Adrenal gland (tissue), 12 donors: ENCODE results near the gene GPRASP2. TPM values are rescaled to one million over a fixed set of nuclear protein-coding genes. Genes with fewer than 3 reads are reported as not detected.

Source experiments
- DNase-seq, 7 donors: peaks; one replicate each; pipeline ENCODE4 v3.0.0-alpha.2; 2019 to 2020
- H3K27ac ChIP-seq, 5 donors: fragments of 200-600 bp; sonication (generic) in 4 of 5; 1 replicate in 3 of 5; 2 replicates in 2 of 5; pipeline versions ENCODE4 v1.5.1 to v1.8.0; 2016 to 2020; ENCODE audit warnings: mild to moderate bottlenecking in 1 of 5
- H3K27me3 ChIP-seq: fragments of 200-600 bp; 2 replicates; pipeline ENCODE4 v1.8.0; 2021
- H3K36me3 ChIP-seq, 2 donors: fragments of 200-600 bp; replicated peaks in 1 of 2; 1 replicate in 1 of 2; 2 replicates in 1 of 2; pipeline versions ENCODE4 v1.5.1 to v1.8.0; 2018 to 2022
- H3K4me1 ChIP-seq, 2 donors: fragments of 200-600 bp; replicated peaks in 1 of 2; 1 replicate in 1 of 2; 2 replicates in 1 of 2; pipeline versions ENCODE4 v1.5.1 to v1.8.0; 2018 to 2021
- H3K4me3 ChIP-seq, 4 donors: fragments of 200-600 bp; sonication (generic) in 3 of 4; one replicate each; pipeline ENCODE4 v1.5.1; 2016 to 2018
- H3K9me3 ChIP-seq, 3 donors: fragments of 200-600 bp; sonication (generic) in 1 of 3; replicated peaks in 1 of 3; 1 replicate in 2 of 3; 2 replicates in 1 of 3; pipeline versions ENCODE4 v1.5.1 to v1.8.0; 2016 to 2021
- POLR2A ChIP-seq, 2 donors: fragments of 450-650 bp; IDR thresholded peaks; one replicate each; pipeline ENCODE4 v1.6.1; 2017; ENCODE audit warnings: antibody characterized with exemption in 2 of 2, mild to moderate bottlenecking in 2 of 2, moderate library complexity in 1 of 2
- WGBS, 4 donors: extraction: QIAGEN DNeasy Blood & Tissue Kit in 2 of 4; methylation state at CpG; one replicate each; pipeline versions ENCODE4 v1.1.5 to v1.1.7; 2013 to 2017; 5-methylcytosine and 5-hydroxymethylcytosine counted together
- intact Hi-C, 2 donors: fragments of 100-400 bp; cut with DNase I; formaldehyde crosslinking; loops; one replicate each; pipeline versions ENCODE4 v1.14.1 to v1.15.0; 2022 to 2023
- polyA plus RNA-seq, 3 donors: library from polyadenylated mRNA; stranded (reverse); fragments of 200-250 nt in 2 of 3; fragments of 350-450 nt in 1 of 3; fragmentation: Illumina TruSeq in 1 of 3; extraction: RNeasy Lipid Tissue Mini Kit (QIAGEN cat#74804) in 1 of 3; gene quantifications; one replicate each; pipeline ENCODE4 v1.2.3, GENCODE V29; 2013 to 2014
- total RNA-seq, 9 donors: library from RNA; depleted of rRNA in 4 of 9; stranded (reverse); fragments of >200 nt in 4 of 9; fragments of 120-200 nt in 1 of 9; fragmentation: NEBNext Ultra II Directional in 1 of 9; extraction: Animal tissue kit (Norgen Biotek cat#: 25700) in 1 of 9; gene quantifications; one replicate each; pipeline versions ENCODE4 v1.1.0 to v1.2.4, GENCODE V29; 2013 to 2023
- TF ChIP-seq, protein P1 (sequence below), 6 experiments: fragments of 450-650 bp in 4 of 6; fragments of 200-600 bp in 2 of 6; sonication (generic) in 1 of 6; IDR thresholded peaks; 1 replicate in 5 of 6; 2 replicates in 1 of 6; pipeline versions ENCODE4 v1.5.1 to v1.8.0; 2016 to 2021; ENCODE audit warnings: antibody characterized with exemption in 6 of 6, mild to moderate bottlenecking in 2 of 6, moderate library complexity in 1 of 6
- donor health status: healthy with polysubstance abuse.
- donor health status: Bipolar disorder and iron deficiency.
- donor health status: DM: yes; HTN: yes; CAD: no.
- donor health status: DM: no; HTN: no; CAD: no.
- donor health status: DM: no; HTN: no; CAD: no.
- donor health status: DM: yes; HTN: yes; CAD: no.

Gene GPRASP2
- total and polyA plus RNA-seq, 12 donors = 6.9 to 58.9 (median 20.7) TPM

DNA sequence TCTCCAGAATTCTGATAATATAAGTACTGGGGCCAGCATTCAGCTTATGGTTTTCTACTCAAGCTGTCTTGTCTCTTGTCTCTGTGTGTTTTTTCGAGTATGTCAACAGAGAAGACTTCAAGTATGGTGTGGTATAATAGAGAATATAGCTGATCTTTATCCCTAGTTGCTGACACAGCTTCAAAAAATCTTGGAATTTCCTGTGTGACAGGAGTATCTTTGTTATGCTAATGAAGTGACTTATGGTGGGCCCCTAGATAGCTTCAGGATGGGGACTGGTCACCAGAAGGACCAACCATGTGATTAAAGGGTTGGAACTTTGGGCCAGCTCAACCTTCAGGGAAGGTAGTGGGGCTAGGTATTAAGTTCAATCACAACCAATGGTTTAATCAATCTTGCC lies 11.2 kb downstream of the GPRASP2 start:
- 48 to 100% (median 74%) methylated on average over 1 of the region's 1 CpG for WGBS, 4 donors
- no peaks in the 10 kb centered on the region for H3K36me3 ChIP-seq
- no peaks in the 10 kb centered on the region for H3K27me3 ChIP-seq
- H3K27ac ChIP-seq = no peak overlapping the region
- no peak for DNase-seq
- no peaks in the 10 kb centered on the region for H3K9me3 ChIP-seq
- H3K4me1 ChIP-seq = no peaks in the 10 kb centered on the region
- H3K4me3 ChIP-seq = no peak overlapping the region
- TF ChIP-seq, protein P1, sequence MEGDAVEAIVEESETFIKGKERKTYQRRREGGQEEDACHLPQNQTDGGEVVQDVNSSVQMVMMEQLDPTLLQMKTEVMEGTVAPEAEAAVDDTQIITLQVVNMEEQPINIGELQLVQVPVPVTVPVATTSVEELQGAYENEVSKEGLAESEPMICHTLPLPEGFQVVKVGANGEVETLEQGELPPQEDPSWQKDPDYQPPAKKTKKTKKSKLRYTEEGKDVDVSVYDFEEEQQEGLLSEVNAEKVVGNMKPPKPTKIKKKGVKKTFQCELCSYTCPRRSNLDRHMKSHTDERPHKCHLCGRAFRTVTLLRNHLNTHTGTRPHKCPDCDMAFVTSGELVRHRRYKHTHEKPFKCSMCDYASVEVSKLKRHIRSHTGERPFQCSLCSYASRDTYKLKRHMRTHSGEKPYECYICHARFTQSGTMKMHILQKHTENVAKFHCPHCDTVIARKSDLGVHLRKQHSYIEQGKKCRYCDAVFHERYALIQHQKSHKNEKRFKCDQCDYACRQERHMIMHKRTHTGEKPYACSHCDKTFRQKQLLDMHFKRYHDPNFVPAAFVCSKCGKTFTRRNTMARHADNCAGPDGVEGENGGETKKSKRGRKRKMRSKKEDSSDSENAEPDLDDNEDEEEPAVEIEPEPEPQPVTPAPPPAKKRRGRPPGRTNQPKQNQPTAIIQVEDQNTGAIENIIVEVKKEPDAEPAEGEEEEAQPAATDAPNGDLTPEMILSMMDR (IDR thresholded peaks at IDR 0.05) = no peak
- no peak for TF ChIP-seq POLR2A (IDR thresholded peaks at IDR 0.05)
- intact Hi-C loops = no loop called here

DNA sequence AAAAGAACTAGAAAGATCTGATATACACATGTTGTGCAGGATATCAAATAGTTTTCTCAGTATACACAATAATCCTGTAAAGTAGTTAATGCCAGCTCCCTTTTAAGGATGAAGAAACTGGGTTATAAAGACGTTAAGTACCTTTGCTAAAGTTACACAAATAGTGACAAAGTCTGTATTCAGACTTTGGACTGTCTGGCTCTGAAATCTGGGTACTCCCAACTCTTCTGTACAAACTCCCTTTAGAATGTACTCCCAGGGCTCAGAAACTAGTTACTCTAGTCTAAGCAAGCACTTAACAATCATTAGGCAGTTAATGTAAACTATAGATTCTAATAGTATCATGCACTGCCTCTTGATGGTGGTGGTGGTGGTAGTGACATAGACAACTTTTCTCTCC lies 15.5 kb downstream of the GPRASP2 start:
- H3K9me3 ChIP-seq = no peaks in the 10 kb centered on the region
- no peaks in the 10 kb centered on the region for H3K36me3 ChIP-seq
- no peak for TF ChIP-seq POLR2A (IDR thresholded peaks at IDR 0.05)
- TF ChIP-seq, protein P1 (IDR thresholded peaks at IDR 0.05) = no peak
- H3K27ac ChIP-seq = no peak overlapping the region
- H3K4me3 ChIP-seq = no peak overlapping the region
- DNase-seq = no peak
- WGBS, 4 donors = 38 to 86% (median 57%) methylated on average over 1 of the region's 1 CpG
- intact Hi-C loops = no loop called here
- H3K4me1 ChIP-seq = no peaks in the 10 kb centered on the region
- H3K27me3 ChIP-seq = no peaks in the 10 kb centered on the region

DNA sequence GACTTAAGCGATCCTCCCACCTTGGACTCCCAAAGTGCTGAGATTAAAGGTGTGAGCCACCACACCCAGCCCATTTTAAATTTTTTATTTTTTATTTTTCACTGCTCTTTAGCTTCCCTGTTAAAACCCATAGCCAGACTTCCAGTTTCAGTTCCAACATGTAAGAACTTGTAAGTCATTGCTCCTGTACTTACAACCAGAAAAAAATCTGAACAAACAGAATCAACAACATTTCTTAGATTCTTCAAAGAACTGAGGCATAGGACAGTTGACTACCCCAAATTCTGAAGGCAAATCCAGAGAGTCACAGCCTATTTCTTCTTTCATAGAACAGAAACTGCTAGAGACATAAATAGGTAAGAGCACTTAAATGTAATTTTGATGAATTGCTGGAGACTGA lies 16.4 kb downstream of the GPRASP2 start:
- no peaks in the 10 kb centered on the region for H3K9me3 ChIP-seq
- WGBS, 4 donors = 85 to 100% (median 90%) methylated on average over 1 of the region's 1 CpG
- H3K4me3 ChIP-seq = no peak overlapping the region
- H3K36me3 ChIP-seq = no peaks in the 10 kb centered on the region
- intact Hi-C loops = no loop called here
- no peak for DNase-seq
- TF ChIP-seq POLR2A (IDR thresholded peaks at IDR 0.05) = no peak
- no peak overlapping the region for H3K27ac ChIP-seq
- no peaks in the 10 kb centered on the region for H3K4me1 ChIP-seq
- H3K27me3 ChIP-seq = no peaks in the 10 kb centered on the region

DNA sequence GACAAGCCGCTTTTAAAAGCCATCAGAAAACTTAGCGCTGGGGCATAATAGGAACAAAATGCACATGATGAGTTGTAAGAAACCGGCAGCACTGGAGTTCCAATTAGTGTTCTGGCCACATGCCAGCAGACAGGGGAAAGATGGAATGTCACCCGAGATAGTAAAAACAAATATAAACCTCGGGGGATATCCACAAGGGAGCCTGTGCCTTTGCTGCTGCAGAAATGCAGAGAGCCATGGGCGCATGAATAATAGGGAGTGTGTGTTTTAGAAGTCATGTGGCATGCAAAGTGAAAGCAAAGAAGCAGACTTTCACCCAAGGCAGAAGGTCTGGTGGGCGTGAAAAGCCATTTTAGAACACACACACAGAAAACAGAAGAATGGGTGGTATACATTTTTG lies 27.4 kb downstream of the GPRASP2 start:
- no peaks in the 10 kb centered on the region for H3K4me1 ChIP-seq
- no peaks in the 10 kb centered on the region for H3K36me3 ChIP-seq
- 66 to 90% (median 76%) methylated on average over 7 of the region's 7 CpGs for WGBS, 4 donors
- peaks cover 4% of the 10 kb centered on the region for H3K27me3 ChIP-seq
- DNase-seq = no peak
- no peak overlapping the region for H3K27ac ChIP-seq
- H3K4me3 ChIP-seq = no peak overlapping the region
- H3K9me3 ChIP-seq = no peaks in the 10 kb centered on the region
- TF ChIP-seq, protein P1 (IDR thresholded peaks at IDR 0.05) = no peak
- TF ChIP-seq POLR2A (IDR thresholded peaks at IDR 0.05) = no peak
- intact Hi-C loops = no loop called here

DNA sequence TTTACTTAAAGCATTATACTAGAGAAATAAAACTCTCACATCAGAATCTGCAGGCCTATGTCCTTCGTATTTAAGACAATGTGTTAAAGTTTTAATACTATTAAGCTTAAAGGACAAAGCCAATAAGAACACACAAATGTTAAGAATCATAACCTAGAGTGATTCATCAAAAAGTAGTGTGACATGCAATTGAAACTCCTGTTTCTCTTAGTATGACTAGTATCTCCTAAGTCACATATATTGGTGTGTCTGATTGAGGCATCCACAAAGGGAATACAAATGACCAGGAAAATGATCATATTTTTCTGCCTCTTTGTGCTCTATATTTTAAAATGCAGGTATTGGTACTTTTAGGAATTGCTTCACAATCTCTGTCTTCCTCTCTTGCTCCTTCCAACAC lies 32.1 kb downstream of the GPRASP2 start:
- Histone ChIP-seq H3K27me3 (peaks cover 10% of the 10 kb centered on the region), H3K4me3 (no peak overlapping the region), H3K27ac (no peak overlapping the region), H3K4me1 (no peaks in the 10 kb centered on the region), H3K9me3 (no peaks in the 10 kb centered on the region), H3K36me3 (no peaks in the 10 kb centered on the region)
- no peak for DNase-seq
- no peak for TF ChIP-seq POLR2A (IDR thresholded peaks at IDR 0.05)
- TF ChIP-seq, protein P1 (IDR thresholded peaks at IDR 0.05) = no peak
- intact Hi-C loops = no loop called here
- WGBS, 4 donors = 72 to 100% (median 85%) methylated on average over 1 of the region's 1 CpG
